ENCODE results near the gene GATB.
"Not testable (repeated sequence)": the region's sequence is repeated elsewhere in the genome, so short reads cannot be mapped to it uniquely, and the experiment has no call there.

The GATB gene

GRCh38 chr4:151736361-151736760 is 24.4 kb downstream of the GATB start:
- Mint-ChIP-seq H3K36me3 (ENCODE audit: low read depth) (peaks cover 13% of the 10 kb centered on the region), H3K4me1 (ENCODE audit: low read depth) (peaks cover 5% of the 10 kb centered on the region), H3K27me3 (ENCODE audit: low read depth) (no peaks in the 10 kb centered on the region), H3K27ac (no peak overlapping the region), H3K4me3 (no peak overlapping the region), H3K9me3 (peaks cover 36% of the 10 kb centered on the region)
- DNase-seq (ENCODE audit: low spot score) = no peak

DNA sequence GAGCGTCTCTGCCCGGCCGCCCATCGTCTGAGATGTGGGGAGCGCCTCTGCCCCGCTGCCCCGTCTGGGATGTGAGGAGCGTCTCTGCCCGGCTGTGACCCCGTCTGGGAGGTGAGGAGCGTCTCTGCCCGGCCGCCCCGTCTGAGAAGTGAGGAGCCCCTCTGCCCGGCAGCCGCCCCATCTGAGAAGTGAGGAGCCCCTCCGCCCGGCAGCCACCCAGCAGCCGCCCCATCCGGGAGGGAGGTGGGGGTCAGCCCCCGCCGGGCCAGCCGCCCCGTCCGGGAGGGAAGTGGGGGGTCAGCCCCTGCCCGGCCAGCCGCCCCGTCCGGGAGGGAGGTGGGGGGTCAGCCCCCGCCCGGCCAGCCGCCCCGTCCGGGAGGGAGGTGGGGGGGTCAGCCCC is 29.1 kb downstream of the GATB start:
- DNase-seq (ENCODE audit: low spot score); H3K4me3 Mint-ChIP-seq; H3K27ac Mint-ChIP-seq; H3K27me3 Mint-ChIP-seq (ENCODE audit: low read depth); H3K36me3 Mint-ChIP-seq (ENCODE audit: low read depth); H3K4me1 Mint-ChIP-seq (ENCODE audit: low read depth): not testable (repeated sequence)
- peaks cover 16% of the 10 kb centered on the region for H3K9me3 Mint-ChIP-seq

- Mint-ChIP-seq H3K27ac (no peak overlapping the region), H3K27me3 (ENCODE audit: low read depth) (no peaks in the 10 kb centered on the region), H3K36me3 (ENCODE audit: low read depth) (no peaks in the 10 kb centered on the region), H3K4me1 (ENCODE audit: low read depth) (peaks cover 6% of the 10 kb centered on the region), H3K9me3 (peaks cover 2% of the 10 kb centered on the region), H3K4me3 (no peak overlapping the region)
- no peak for DNase-seq (ENCODE audit: low spot score)
Observed at GRCh38 chr4:151729731-151730559, 30.9 kb downstream of the GATB start.

GRCh38 chr4:151728679-151729078 is 32.1 kb downstream of the GATB start:
- H3K4me3 Mint-ChIP-seq = no peak overlapping the region
- H3K4me1 Mint-ChIP-seq (ENCODE audit: low read depth) = peaks cover 6% of the 10 kb centered on the region
- no peak overlapping the region for H3K27ac Mint-ChIP-seq
- no peaks in the 10 kb centered on the region for H3K36me3 Mint-ChIP-seq (ENCODE audit: low read depth)
- no peaks in the 10 kb centered on the region for H3K27me3 Mint-ChIP-seq (ENCODE audit: low read depth)
- H3K9me3 Mint-ChIP-seq = no peaks in the 10 kb centered on the region
- no peak for DNase-seq (ENCODE audit: low spot score)

DNA sequence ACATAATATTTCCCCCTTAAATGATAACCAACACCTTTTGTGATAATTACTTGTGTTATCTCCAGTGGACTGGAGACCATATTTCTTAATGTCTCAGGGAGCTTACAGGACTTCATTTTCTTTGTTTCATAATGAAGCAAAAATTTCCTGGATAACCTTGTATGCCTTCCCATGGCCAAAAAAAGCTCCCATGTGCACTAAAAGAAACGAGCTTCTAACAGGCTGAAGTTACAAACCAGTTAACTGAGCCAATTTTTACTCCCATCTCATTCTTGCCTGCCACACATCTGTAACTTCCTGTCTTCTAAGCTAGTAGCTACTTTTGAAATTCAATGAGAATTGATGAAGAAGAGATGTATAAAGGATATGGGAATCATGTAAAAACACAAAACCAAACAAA is 32.8 kb downstream of the GATB start:
- Mint-ChIP-seq H3K27me3 (ENCODE audit: low read depth) (no peaks in the 10 kb centered on the region), H3K9me3 (no peaks in the 10 kb centered on the region), H3K4me1 (ENCODE audit: low read depth) (peaks cover 4% of the 10 kb centered on the region), H3K36me3 (ENCODE audit: low read depth) (no peaks in the 10 kb centered on the region), H3K4me3 (no peak overlapping the region), H3K27ac (no peak overlapping the region)
- DNase-seq (ENCODE audit: low spot score) = no peak

GRCh38 chr4:151727365-151727764 is 33.4 kb downstream of the GATB start:
- Mint-ChIP-seq H3K36me3 (ENCODE audit: low read depth) (no peaks in the 10 kb centered on the region), H3K4me1 (ENCODE audit: low read depth) (peaks cover 1% of the 10 kb centered on the region), H3K27ac (no peak overlapping the region), H3K4me3 (no peak overlapping the region), H3K9me3 (no peaks in the 10 kb centered on the region), H3K27me3 (ENCODE audit: low read depth) (no peaks in the 10 kb centered on the region)
- no peak for DNase-seq (ENCODE audit: low spot score)

DNA sequence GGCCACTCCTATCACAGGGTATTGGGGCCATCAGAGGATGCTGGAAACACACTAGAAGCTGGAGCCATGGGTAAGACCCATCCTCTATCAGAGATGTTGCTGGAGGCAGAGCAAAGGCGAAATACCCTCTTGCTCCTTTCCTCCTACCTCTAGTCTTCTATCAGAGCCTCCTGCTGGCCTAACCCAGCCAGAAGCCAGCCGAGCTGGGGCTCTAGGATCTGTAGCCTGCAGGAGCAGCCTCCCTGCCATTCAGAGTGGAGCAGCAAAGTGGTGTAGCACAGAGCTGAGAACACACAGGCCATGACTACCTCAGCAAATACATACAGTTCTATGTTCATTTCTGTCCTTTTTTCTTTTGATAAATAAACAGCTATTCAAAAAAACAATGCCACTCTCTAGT is 35.7 kb downstream of the GATB start:
- H3K27ac Mint-ChIP-seq = no peak overlapping the region
- no peaks in the 10 kb centered on the region for H3K36me3 Mint-ChIP-seq (ENCODE audit: low read depth)
- no peak for DNase-seq (ENCODE audit: low spot score)
- H3K4me3 Mint-ChIP-seq = no peak overlapping the region
- no peaks in the 10 kb centered on the region for H3K27me3 Mint-ChIP-seq (ENCODE audit: low read depth)
- H3K9me3 Mint-ChIP-seq = no peaks in the 10 kb centered on the region
- peaks cover 1% of the 10 kb centered on the region for H3K4me1 Mint-ChIP-seq (ENCODE audit: low read depth)

- no peaks in the 10 kb centered on the region for H3K4me1 Mint-ChIP-seq (ENCODE audit: low read depth)
- H3K9me3 Mint-ChIP-seq = no peaks in the 10 kb centered on the region
- H3K36me3 Mint-ChIP-seq (ENCODE audit: low read depth) = no peaks in the 10 kb centered on the region
- H3K4me3 Mint-ChIP-seq = no peak overlapping the region
- no peak overlapping the region for H3K27ac Mint-ChIP-seq
- DNase-seq (ENCODE audit: low spot score) = no peak
- no peaks in the 10 kb centered on the region for H3K27me3 Mint-ChIP-seq (ENCODE audit: low read depth)
Observed at GRCh38 chr4:151721916-151722315, 38.9 kb downstream of the GATB start.

DNA sequence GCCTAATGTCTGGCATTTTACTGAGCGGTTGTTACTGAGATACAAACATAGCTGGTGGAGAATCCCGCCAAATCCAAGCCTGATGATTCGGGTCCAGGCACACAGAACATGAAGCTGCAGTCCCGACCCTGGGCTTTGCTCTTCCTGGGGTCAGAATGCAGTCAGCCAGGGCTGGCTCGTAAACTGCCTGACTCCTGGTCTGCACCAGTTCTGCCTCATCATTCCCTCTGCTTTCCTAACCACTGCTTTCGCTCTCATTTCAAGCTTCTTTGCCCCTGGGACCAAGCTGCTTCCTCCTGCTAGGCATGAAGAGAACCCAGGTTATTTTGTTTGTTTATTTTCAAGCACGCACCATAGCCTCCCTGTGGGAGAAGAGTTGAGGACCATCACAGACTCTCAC is 39.3 kb downstream of the GATB start:
- Mint-ChIP-seq H3K4me3 (no peak overlapping the region), H3K4me1 (ENCODE audit: low read depth) (no peaks in the 10 kb centered on the region), H3K9me3 (no peaks in the 10 kb centered on the region), H3K27me3 (ENCODE audit: low read depth) (no peaks in the 10 kb centered on the region), H3K27ac (no peak overlapping the region), H3K36me3 (ENCODE audit: low read depth) (no peaks in the 10 kb centered on the region)
- DNase-seq (ENCODE audit: low spot score) = no peak

DNA sequence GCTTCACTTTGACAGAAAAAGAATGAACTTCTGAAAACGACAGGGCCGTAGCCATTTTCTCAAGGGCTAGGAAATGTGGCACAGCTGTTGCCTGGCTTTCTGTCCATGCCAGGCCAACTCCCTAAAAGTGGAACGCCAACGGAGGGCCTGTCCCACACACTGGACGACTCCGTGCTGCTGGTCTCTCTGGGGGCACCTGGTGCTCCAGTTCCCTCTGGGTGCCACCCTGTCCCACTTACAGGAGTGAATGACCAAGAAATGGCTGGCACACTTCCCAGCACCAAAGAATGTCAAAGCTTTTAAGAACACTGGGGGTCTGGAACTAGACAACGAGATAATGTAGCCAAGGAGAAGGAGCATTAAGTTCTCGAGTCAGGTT is 40.9 kb downstream of the GATB start:
- Mint-ChIP-seq H3K4me1 (ENCODE audit: low read depth) (no peaks in the 10 kb centered on the region), H3K27ac (no peak overlapping the region), H3K36me3 (ENCODE audit: low read depth) (no peaks in the 10 kb centered on the region), H3K9me3 (no peaks in the 10 kb centered on the region), H3K27me3 (ENCODE audit: low read depth) (no peaks in the 10 kb centered on the region), H3K4me3 (no peak overlapping the region)
- no peak for DNase-seq (ENCODE audit: low spot score)

DNA sequence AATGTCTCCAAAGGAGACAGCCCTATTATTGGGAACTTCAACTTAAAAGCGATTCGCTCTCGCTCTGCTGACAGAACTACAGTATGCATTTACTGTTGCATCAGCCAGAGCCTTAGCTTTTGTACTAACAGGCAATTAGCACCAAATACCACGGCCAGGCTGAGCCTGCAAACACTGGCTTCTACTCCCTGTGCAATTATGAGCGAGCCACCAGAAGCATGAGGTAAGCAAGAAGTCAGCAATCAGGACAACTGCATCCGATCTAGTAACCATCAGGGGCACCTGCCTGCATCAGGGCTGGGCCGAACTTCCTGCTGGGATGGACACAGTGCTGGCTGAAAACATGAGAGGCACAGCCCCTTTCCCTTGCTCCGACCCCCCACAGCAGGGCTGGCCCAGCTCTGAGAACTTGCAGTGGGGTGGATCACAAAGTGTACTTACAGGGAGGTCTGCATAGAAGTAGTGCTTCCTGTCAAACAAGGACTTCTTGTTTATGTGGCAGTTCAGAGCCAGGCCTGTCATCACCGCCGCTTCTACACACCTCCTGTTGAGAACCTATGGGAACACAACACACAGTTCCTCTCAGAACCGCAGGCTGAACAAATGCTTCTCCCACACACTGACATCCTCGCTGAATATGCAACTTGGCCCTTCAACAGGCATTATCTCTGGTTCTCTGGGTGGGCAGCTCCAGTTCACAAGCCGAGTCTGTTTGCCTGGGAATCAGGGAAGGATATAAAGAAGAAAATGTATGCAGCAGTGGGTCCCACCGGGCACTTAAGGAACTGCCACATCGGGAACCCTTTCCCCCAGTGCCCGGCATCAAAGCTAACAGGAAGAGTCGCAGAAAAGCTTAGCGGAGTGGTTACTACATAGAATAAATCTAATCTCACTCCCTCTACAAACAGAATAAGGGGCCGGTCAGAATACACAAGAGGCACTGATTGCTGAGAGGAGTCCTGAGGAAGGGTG is 41.5 kb downstream of the GATB start:
- no peak overlapping the region for H3K27ac Mint-ChIP-seq
- H3K4me3 Mint-ChIP-seq = no peak overlapping the region
- no peak for DNase-seq (ENCODE audit: low spot score)
- no peaks in the 10 kb centered on the region for H3K4me1 Mint-ChIP-seq (ENCODE audit: low read depth)
- no peaks in the 10 kb centered on the region for H3K27me3 Mint-ChIP-seq (ENCODE audit: low read depth)
- H3K36me3 Mint-ChIP-seq (ENCODE audit: low read depth) = no peaks in the 10 kb centered on the region
- H3K9me3 Mint-ChIP-seq = no peaks in the 10 kb centered on the region

GRCh38 chr4:151717909-151718628 is 42.7 kb downstream of the GATB start:
- H3K27me3 Mint-ChIP-seq (ENCODE audit: low read depth) = no peaks in the 10 kb centered on the region
- no peaks in the 10 kb centered on the region for H3K36me3 Mint-ChIP-seq (ENCODE audit: low read depth)
- no peak for DNase-seq (ENCODE audit: low spot score)
- H3K4me3 Mint-ChIP-seq = no peak overlapping the region
- H3K9me3 Mint-ChIP-seq = no peaks in the 10 kb centered on the region
- no peak overlapping the region for H3K27ac Mint-ChIP-seq
- no peaks in the 10 kb centered on the region for H3K4me1 Mint-ChIP-seq (ENCODE audit: low read depth)

- no peak for DNase-seq (ENCODE audit: low spot score)
- Mint-ChIP-seq H3K36me3 (ENCODE audit: low read depth) (no peaks in the 10 kb centered on the region), H3K9me3 (no peaks in the 10 kb centered on the region), H3K4me3 (no peak overlapping the region), H3K27ac (no peak overlapping the region), H3K4me1 (ENCODE audit: low read depth) (no peaks in the 10 kb centered on the region), H3K27me3 (ENCODE audit: low read depth) (no peaks in the 10 kb centered on the region)
Observed at GRCh38 chr4:151717314-151717713, 43.5 kb downstream of the GATB start.

DNA sequence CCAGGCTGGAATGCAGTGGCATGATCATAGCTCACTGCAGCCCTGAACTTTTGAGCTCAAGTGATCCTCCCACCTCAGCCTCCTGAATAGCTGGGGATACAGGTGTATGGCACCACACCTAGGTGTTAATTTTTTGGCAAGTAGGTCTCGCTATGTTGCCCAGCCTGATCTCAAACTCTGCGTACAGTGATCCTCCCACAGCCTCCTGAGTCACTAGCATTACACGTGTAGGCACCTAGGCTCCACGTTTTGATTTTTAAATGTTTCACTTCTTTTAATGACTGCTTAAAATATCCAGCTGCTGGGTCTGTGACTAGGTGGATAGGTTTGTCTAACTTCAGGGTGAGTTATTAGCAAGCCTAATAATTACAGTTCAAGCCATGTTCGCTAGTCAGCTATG is 44.5 kb downstream of the GATB start:
- Mint-ChIP-seq H3K36me3 (ENCODE audit: low read depth) (no peaks in the 10 kb centered on the region), H3K27me3 (ENCODE audit: low read depth) (no peaks in the 10 kb centered on the region), H3K4me1 (ENCODE audit: low read depth) (no peaks in the 10 kb centered on the region), H3K9me3 (no peaks in the 10 kb centered on the region), H3K4me3 (no peak overlapping the region), H3K27ac (no peak overlapping the region)
- DNase-seq (ENCODE audit: low spot score) = no peak

Data from T-helper 2 cell treated with Interferon-gamma antibody and Interleukin-4, amounts not matched to agents 5 μg/mL and 100 μg/mL, for 36 hours (primary cell).